Measurements from ENCODE around the gene UGT2B15.
"Not testable (repeated sequence)": the region's sequence is repeated elsewhere in the genome, so short reads cannot be mapped to it uniquely, and the experiment has no call there.

Gene UGT2B15

GRCh38 chr4:68656445-68656973 lies 13.9 kb downstream of the UGT2B15 start:
- DNase-seq (ENCODE audit: low spot score) = not testable (repeated sequence)

DNA sequence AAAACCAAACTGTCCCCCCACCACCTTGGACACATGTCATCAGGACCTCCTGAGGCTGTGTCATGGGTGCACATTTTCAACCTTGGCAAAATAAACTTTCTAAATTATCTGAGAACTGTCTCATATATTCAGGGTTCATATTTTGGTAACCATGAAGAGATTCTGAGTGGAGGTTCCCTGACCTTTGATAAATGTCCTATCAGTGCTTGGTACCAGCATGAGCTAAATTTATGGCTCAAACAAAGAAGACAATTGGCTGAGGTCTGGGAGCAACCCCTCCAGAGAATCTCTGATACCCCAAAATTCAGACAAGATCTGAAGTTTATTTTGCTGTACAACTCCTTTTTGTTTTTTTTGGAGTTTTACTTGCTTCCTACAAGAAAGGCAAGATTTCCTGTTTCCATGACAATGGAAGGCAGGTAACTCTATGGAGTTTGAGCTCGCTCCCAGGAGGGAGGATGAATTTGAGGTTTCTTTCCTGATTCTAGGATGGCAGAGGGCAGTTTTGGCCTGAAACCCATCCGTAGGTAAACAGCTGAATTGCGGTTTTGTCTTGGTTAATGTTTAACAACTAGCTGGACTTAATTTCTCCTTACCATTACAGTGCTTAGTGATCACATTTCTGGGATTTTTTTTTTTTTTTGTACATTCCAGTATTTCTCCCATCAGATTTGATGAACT lies 14.5 kb downstream of the UGT2B15 start:
- DNase-seq (ENCODE audit: low spot score) = no peak

- no peak for DNase-seq (ENCODE audit: low spot score)
These were observed 15.3 kb downstream of the UGT2B15 start for GRCh38 chr4:68654946-68655721.

- DNase-seq (ENCODE audit: low spot score) = no peak
These were observed 18.5 kb downstream of the UGT2B15 start for GRCh38 chr4:68651932-68652331.

GRCh38 chr4:68630371-68630770 lies 40.1 kb downstream of the UGT2B15 start:
- DNase-seq (ENCODE audit: low spot score) = no peak

DNA sequence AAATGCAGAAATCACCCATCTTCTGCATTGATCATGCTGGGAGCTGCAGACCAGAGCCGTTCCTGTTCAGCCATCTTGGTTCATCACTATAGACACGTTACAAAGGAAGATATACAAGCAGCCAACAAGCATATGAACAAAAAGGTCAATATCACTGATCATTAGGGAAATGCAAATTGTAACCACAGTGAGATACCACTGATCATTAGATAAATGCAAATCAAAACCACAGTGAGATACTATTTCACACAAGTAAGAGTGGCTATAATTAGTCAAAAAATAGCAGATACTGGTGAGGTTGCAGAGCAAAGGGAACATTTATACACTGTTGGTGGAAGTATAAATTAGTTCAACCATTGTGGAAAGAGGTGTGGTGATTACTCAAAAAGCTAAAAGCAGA lies 47.7 kb downstream of the UGT2B15 start:
- DNase-seq (ENCODE audit: low spot score) = not testable (repeated sequence)

DNA sequence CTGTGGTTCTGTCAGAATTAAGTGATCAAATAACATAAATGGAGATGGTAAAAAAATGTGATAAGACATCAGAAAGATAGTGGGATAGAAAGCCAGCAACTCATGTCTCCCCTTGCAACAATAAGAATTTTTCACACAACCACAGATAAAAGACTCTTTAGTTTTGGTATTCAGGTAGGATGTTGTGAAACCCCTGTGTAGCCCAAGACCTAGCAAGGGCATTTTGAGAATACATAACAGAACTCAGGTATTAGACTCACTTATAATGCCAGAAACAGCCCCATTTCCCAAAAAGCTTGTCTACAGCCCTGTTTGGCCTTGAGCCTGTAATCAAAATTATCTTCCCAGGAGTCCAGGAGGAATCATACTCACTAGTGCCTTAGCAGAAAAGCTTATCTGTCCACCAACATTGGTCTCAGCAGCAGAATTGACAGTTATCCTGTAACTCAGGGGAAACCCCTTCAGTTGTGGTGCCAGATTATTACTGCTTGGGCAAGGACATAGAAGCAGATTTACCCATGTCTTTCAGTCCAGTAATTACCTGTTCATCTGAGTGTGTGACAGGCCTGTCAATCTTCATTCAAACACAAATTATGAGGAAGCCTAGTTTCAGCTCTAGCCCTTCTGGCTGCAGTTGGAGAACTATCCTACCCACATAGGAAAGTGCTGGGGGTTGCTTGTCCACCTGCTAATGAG lies 53.3 kb downstream of the UGT2B15 start:
- no peak for DNase-seq (ENCODE audit: low spot score)

DNA sequence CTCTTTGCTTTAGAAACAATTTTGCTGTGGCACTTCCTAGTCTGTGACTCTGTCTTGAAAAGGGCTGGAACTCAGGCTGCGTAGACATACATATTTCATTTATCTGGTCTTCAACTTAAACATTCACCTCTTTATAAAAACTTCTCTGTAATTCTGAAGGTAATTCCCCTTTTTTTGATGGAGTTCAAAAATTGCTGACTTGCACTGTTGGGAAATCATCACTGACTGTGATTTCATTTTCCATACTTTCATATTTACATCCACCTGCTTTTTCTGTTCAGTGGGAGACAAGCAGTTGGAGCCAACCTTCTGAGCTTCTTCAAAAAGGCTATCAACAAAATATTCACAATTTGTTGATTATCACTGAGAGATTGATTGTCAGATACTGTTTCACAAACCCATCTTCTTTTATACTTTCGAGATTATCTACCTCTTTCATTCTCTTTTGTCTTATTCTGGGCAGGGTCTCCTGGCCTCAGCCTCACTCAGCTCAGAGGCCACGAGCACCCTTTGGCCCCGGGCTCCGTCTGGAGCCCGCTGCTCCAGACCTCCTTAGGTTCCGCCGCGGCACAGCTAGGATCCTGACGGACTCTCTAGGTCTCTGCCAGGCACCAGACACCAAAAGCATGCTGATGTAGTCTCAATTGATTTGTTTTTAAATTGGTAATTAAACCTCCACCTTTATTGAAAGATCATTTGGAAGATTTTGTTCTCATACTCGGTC lies 54.6 kb downstream of the UGT2B15 start:
- DNase-seq (ENCODE audit: low spot score) = no peak

GRCh38 chr4:68613752-68614151 lies 56.7 kb downstream of the UGT2B15 start:
- DNase-seq (ENCODE audit: low spot score) = no peak

DNA sequence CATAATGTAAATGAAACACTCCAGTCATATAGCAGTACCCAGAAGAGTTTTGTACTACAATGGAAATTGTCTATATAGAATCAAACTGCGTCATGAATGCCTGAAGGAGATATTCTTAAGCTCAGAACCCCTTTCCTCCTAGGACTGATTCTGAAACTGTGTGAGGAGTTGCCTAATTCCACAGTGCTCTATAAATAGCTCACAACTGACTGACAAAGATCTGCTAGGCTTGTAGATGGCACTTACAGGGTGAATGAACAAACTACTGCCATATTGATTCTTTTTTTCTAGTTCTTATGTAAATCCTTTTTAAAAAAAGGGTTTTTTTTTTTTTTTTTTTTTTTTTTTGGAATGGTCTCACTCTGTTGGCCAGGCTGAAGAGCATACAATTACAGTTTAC lies 64.2 kb downstream of the UGT2B15 start:
- DNase-seq (ENCODE audit: low spot score) = no peak

- no peak for DNase-seq (ENCODE audit: low spot score)
These were observed 71.3 kb downstream of the UGT2B15 start for GRCh38 chr4:68599150-68599549.

DNA sequence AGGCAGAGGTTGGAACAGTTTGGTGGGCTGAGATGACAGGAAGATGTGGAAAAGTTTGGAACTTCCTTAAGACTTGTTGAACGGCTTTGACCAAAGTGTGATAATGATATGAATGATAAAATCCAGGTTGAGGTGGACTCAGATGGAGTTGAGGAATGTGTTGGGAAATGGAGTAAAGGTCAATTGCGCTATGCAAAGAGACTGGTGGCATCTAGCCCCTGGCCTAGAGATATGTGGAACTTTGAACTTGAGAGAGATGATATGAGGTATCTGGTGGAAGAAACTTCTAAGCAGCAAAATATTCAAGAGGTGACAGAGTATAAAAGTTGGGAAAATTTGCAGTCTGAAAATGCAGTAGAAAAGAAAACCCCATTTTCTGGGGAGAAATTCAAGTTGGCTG lies 73.0 kb downstream of the UGT2B15 start:
- no peak for DNase-seq (ENCODE audit: low spot score)
